HG03521 (cell line): ENCODE measurements around the gene FXYD6.
"Not testable (repeated sequence)": the region's sequence is repeated elsewhere in the genome, so short reads cannot be mapped to it uniquely, and the experiment has no call there.

Experiments
- ATAC-seq: cut with Tn5 transposase; IDR thresholded peaks from one replicate; pipeline ENCODE4 v1.9.1; 2021; ENCODE audit warnings: mild to moderate bottlenecking, moderate library complexity; ENCODE audit not compliant: unreplicated experiment

The FXYD6 gene

GRCh38 chr11:117819096-117820040 is 57.1 kb downstream of the FXYD6 start:
- no peak for ATAC-seq

- no peak for ATAC-seq
These were observed 58.2 kb downstream of the FXYD6 start for GRCh38 chr11:117818041-117818873.

GRCh38 chr11:117817368-117818040 is 59.0 kb downstream of the FXYD6 start:
- no peak for ATAC-seq

GRCh38 chr11:117816846-117817367 is 59.6 kb downstream of the FXYD6 start:
- ATAC-seq = no peak

GRCh38 chr11:117816151-117816741 is 60.2 kb downstream of the FXYD6 start:
- ATAC-seq = no peak

GRCh38 chr11:117815262-117815803 is 61.1 kb downstream of the FXYD6 start:
- ATAC-seq = peak; percentile 60

- ATAC-seq = peak; percentile 33
These were observed 61.6 kb downstream of the FXYD6 start for GRCh38 chr11:117814766-117815261.

GRCh38 chr11:117814204-117814765 is 62.2 kb downstream of the FXYD6 start:
- peak; percentile 7 for ATAC-seq

- not testable (repeated sequence) for ATAC-seq
These were observed 66.4 kb downstream of the FXYD6 start for GRCh38 chr11:117810056-117810451.

- no peak for ATAC-seq
These were observed 67.0 kb downstream of the FXYD6 start for GRCh38 chr11:117809236-117810055.

GRCh38 chr11:117808784-117809183 is 67.7 kb downstream of the FXYD6 start:
- no peak for ATAC-seq

GRCh38 chr11:117807482-117808327 is 68.8 kb downstream of the FXYD6 start:
- no peak for ATAC-seq

- no peak for ATAC-seq
These were observed 69.6 kb downstream of the FXYD6 start for GRCh38 chr11:117806846-117807245.

GRCh38 chr11:117805045-117805444 is 71.4 kb downstream of the FXYD6 start:
- no peak for ATAC-seq

- no peak for ATAC-seq
These were observed 72.6 kb downstream of the FXYD6 start for GRCh38 chr11:117803896-117804295.

GRCh38 chr11:117799634-117800033 is 76.8 kb downstream of the FXYD6 start:
- no peak for ATAC-seq

GRCh38 chr11:117796872-117797529 is 79.5 kb downstream of the FXYD6 start, which contains the start of gene DSCAML1:
TSS of gene DSCAML1 (minus strand) at chr11:117797216. CDS start at chr11:117797079, 137 bp downstream.
- no peak for ATAC-seq
